HFFc6 (cell line): ENCODE measurements around the gene LMO3. TPM values are rescaled to one million over a fixed set of nuclear protein-coding genes. Genes with fewer than 3 reads are reported as not detected.

ENCODE experiments used
- DNase-seq: peaks from one replicate; pipeline ENCODE4 v3.0.0-alpha.2; 2018
- H3K27ac Mint-ChIP-seq: 2 replicates; pipeline ENCODE4 v1.8.0; 2020; ENCODE audit warnings: mild to moderate bottlenecking, mixed read lengths
- H3K27me3 Mint-ChIP-seq: 2 replicates; pipeline ENCODE4 v1.8.0; 2021; ENCODE audit warnings: mild to moderate bottlenecking, moderate library complexity, mixed read lengths; ENCODE audit not compliant: insufficient read depth
- H3K36me3 Mint-ChIP-seq: 2 replicates; pipeline ENCODE4 v1.8.0; 2021; ENCODE audit warnings: low read depth, mixed read lengths
- H3K4me1 Mint-ChIP-seq: 2 replicates; pipeline ENCODE4 v1.8.0; 2020; ENCODE audit warnings: low read depth, mixed read lengths
- H3K4me3 Mint-ChIP-seq: 2 replicates; pipeline ENCODE4 v1.8.0; 2020; ENCODE audit warnings: mild to moderate bottlenecking, moderate library complexity, mixed read lengths
- H3K9me3 Mint-ChIP-seq: 2 replicates; pipeline ENCODE4 v1.8.0; 2020; ENCODE audit warnings: mild to moderate bottlenecking, mixed read lengths
- total RNA-seq, 6 experiments: library from RNA; stranded (reverse); fragmentation: NEBNext Ultra II Directional; extraction: Animal tissue kit (Norgen Biotek cat#: 25700); gene quantifications; 2 replicates in 1 of 6; 3 replicates in 5 of 6; pipeline ENCODE4 v1.2.3, GENCODE V29; 2021
- TF ChIP-seq, protein P1 (sequence below): fragments of 200-600 bp; sonication (generic); IDR thresholded peaks from 2 replicates; pipeline ENCODE4 v1.5.0; 2021; ENCODE audit warnings: antibody characterized with exemption, mild to moderate bottlenecking

LMO3 gene
- total RNA-seq, 6 experiments from 2014 or later = 0.12 to 0.60 (median 0.34) TPM

DNA sequence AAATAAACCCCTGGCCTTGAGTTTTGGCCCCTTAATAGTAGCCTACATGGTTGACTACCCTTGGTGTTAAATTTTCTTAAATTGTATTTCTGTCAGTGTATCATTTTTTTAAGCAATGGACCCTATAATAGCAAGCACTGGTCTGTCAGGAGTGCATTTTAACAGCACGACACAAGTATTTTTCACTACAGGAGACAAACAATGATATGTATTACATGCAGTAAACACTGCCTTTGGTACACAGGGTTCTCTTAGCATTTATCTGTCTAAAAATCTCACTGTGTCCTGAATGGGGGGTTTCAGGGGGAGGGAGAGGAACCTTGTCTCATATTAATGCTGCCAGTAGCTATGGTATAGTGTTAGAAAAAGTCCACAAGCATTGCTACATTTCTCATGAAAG lies 18.4 kb downstream of the LMO3 start:
- H3K27ac Mint-ChIP-seq = no peak overlapping the region
- DNase-seq = no peak
- H3K27me3 Mint-ChIP-seq = no peaks in the 10 kb centered on the region
- no peak overlapping the region for H3K4me3 Mint-ChIP-seq
- H3K4me1 Mint-ChIP-seq = peaks cover 55% of the 10 kb centered on the region
- TF ChIP-seq, protein P1, sequence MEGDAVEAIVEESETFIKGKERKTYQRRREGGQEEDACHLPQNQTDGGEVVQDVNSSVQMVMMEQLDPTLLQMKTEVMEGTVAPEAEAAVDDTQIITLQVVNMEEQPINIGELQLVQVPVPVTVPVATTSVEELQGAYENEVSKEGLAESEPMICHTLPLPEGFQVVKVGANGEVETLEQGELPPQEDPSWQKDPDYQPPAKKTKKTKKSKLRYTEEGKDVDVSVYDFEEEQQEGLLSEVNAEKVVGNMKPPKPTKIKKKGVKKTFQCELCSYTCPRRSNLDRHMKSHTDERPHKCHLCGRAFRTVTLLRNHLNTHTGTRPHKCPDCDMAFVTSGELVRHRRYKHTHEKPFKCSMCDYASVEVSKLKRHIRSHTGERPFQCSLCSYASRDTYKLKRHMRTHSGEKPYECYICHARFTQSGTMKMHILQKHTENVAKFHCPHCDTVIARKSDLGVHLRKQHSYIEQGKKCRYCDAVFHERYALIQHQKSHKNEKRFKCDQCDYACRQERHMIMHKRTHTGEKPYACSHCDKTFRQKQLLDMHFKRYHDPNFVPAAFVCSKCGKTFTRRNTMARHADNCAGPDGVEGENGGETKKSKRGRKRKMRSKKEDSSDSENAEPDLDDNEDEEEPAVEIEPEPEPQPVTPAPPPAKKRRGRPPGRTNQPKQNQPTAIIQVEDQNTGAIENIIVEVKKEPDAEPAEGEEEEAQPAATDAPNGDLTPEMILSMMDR = no peak
- H3K9me3 Mint-ChIP-seq = no peaks in the 10 kb centered on the region
- no peaks in the 10 kb centered on the region for H3K36me3 Mint-ChIP-seq

DNA sequence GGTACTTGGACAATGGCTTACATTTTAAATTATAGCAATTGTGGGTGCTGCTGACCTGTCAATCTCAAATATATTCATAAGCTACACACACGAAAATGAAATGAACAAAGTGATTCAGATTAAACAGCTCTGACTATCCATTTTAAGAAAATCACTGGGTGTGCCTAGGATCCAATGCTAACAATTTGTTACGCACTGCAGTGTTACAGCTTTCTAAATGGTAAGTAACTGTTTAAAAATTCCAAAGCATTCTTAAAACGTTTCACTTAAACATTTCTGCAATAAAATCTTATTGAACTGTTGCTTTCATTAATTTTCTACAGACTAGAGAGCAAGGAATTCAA lies 18.9 kb downstream of the LMO3 start:
- Mint-ChIP-seq H3K27ac (peak overlapping the region; percentile 65), H3K9me3 (no peaks in the 10 kb centered on the region), H3K36me3 (no peaks in the 10 kb centered on the region), H3K4me1 (peaks cover 59% of the 10 kb centered on the region), H3K4me3 (peak overlapping the region; percentile 28; the same call in 1 of the 2 replicates), H3K27me3 (no peaks in the 10 kb centered on the region)
- TF ChIP-seq, protein P1 = no peak
- DNase-seq = no peak

DNA sequence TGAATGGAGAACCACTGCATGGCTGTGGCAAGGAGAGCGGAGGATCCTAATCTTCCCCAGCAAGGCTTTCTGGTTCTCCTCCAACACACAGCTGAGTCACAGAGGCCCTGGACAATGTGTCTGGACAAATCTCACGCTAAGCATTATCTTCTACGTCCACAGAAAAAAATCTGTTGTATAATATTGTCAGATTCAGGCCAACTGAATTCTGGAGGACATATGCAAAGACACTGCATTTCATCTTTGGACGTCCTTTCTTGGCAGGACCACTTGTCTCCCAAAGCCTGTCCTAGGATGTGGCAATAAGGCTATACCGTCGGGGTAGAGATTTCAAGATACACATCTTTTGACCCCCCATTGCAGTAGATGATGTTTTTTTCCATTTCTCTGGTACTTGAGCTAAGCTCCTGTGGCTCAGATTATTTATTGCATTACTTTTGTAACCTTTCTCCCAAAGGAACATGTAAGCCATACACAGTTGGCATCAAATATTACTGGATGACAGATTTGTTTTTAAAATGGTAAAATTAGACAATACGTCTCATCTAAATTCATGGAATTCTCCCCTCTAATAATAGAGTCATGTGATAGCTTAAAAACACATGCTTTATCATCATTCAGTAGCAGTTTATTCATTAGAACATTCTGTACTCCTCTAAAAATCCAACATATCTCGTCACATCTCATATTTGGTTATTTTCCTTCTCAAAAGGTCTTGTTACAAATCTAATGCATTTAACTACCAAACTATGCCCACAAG lies 19.4 kb downstream of the LMO3 start:
- peak overlapping the region; percentile 28; the same call in 1 of the 2 replicates for H3K4me3 Mint-ChIP-seq
- H3K36me3 Mint-ChIP-seq = no peaks in the 10 kb centered on the region
- peak overlapping the region; percentile 65 for H3K27ac Mint-ChIP-seq
- peak; percentile 84 for DNase-seq
- no peaks in the 10 kb centered on the region for H3K9me3 Mint-ChIP-seq
- TF ChIP-seq, protein P1 = no peak
- peaks cover 62% of the 10 kb centered on the region for H3K4me1 Mint-ChIP-seq
- H3K27me3 Mint-ChIP-seq = no peaks in the 10 kb centered on the region

DNA sequence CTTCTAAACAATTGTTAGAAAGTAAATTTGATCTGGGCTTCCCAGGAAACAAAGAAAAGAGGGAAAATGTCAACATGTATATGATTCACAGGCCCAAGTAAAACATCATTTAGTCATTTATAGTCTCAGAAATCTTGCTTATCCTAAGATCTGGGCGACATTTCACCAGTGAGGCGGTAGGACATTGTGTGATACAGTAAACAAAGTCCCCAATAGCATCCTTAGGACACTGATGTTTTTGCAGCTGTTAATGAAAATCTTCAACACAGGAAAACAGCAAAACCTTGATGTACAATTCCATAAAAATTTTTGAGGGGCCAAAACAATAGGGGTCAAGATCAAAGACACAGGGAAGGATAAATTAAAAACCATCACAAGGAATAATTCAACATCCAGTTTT lies 20.2 kb downstream of the LMO3 start:
- no peaks in the 10 kb centered on the region for H3K27me3 Mint-ChIP-seq
- TF ChIP-seq, protein P1 = no peak
- H3K36me3 Mint-ChIP-seq = no peaks in the 10 kb centered on the region
- H3K9me3 Mint-ChIP-seq = no peaks in the 10 kb centered on the region
- peak overlapping the region; percentile 65 for H3K27ac Mint-ChIP-seq
- H3K4me3 Mint-ChIP-seq = no peak overlapping the region
- DNase-seq = no peak
- H3K4me1 Mint-ChIP-seq = peaks cover 62% of the 10 kb centered on the region

DNA sequence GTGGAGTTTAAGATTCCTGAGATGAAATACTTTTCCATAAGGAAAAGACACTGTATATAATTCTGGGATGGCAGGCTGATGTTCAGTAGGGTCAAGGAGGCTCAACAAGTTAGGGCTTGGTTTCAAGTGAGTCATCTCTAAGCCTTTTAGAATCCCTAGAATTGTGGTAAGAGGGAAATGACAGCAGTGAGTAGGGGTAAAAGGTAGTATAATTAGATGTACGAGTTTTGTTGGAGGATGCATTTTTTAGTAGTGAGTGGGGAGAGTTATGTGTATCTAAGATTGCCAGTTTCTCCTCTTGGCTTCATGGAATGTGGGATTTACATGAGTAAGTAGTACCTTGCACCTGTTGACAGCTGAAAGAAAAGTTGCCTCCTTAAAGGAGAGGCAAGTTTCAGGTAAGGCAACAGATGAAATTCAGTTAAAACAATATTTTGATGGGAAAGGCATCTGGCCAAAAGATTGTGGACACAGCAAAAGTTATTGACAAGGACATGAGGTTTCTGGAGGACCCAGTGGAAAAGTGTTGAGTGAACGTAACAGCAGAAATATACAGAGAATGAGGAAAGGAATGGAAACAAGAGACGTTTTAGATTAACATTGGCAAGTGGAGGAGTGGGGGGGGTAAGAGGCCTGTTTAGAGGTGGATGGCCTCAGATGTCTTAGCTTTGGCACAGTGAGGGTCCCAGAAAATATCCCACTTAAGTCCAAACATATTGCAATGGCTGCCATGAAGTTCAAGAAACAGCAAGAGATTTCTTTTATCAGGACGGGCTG lies 21.8 kb downstream of the LMO3 start:
- Mint-ChIP-seq H3K9me3 (no peaks in the 10 kb centered on the region), H3K27me3 (no peaks in the 10 kb centered on the region), H3K4me3 (peak overlapping the region; percentile 18)

More for the DNA sequence above, 21.8 kb downstream of the LMO3 start:
- Mint-ChIP-seq H3K27ac (peak overlapping the region; percentile 43), H3K4me1 (peaks cover 61% of the 10 kb centered on the region), H3K36me3 (no peaks in the 10 kb centered on the region)
- TF ChIP-seq, protein P1 = no peak
- DNase-seq = peak; percentile 69
